Thymus (tissue), 11 donors: ENCODE measurements around the gene COL23A1. TPM values are rescaled to one million over a fixed set of nuclear protein-coding genes. Genes with fewer than 3 reads are reported as not detected.

Experiments
- DNase-seq, 9 donors: peaks; one replicate each; pipeline ENCODE4 v3.0.0-alpha.2; 2013; ENCODE audit warnings: low spot score in 9 of 9, low read depth in 6 of 9, missing footprints in 1 of 9
- H3K27ac ChIP-seq, 2 donors: one replicate each; pipeline ENCODE4 v1.5.1; 2013; ENCODE audit warnings: control low read depth in 1 of 2, low read depth in 1 of 2, low read length in 1 of 2, mild to moderate bottlenecking in 1 of 2, moderate library complexity in 1 of 2
- H3K27me3 ChIP-seq, 2 donors: one replicate each; pipeline ENCODE4 v1.5.1; 2013; ENCODE audit warnings: low read length in 1 of 2; ENCODE audit not compliant: control insufficient read depth in 2 of 2, insufficient read depth in 1 of 2
- H3K36me3 ChIP-seq, 2 donors: one replicate each; pipeline ENCODE4 v1.5.1; 2013; ENCODE audit warnings: low read length in 1 of 2, mild to moderate bottlenecking in 1 of 2, moderate library complexity in 1 of 2; ENCODE audit not compliant: control insufficient read depth in 2 of 2, insufficient read depth in 2 of 2
- H3K4me1 ChIP-seq, 2 donors: one replicate each; pipeline ENCODE4 v1.5.1; 2013; ENCODE audit warnings: low read length in 2 of 2; ENCODE audit not compliant: control insufficient read depth in 2 of 2, insufficient read depth in 2 of 2
- H3K4me3 ChIP-seq, 2 donors: one replicate each; pipeline ENCODE4 v1.5.1; 2013; ENCODE audit warnings: low read length in 2 of 2, control low read depth in 1 of 2, mild to moderate bottlenecking in 1 of 2
- H3K9me3 ChIP-seq, 2 donors: one replicate each; pipeline ENCODE4 v1.5.1; 2013; ENCODE audit warnings: low read length in 1 of 2, mild to moderate bottlenecking in 1 of 2; ENCODE audit not compliant: control insufficient read depth in 2 of 2, insufficient read depth in 1 of 2
- WGBS: extraction: QIAGEN DNeasy Blood & Tissue Kit; methylation state at CpG from one replicate; pipeline ENCODE4 v1.1.7; 2013; 5-methylcytosine and 5-hydroxymethylcytosine counted together
- polyA plus RNA-seq: library from polyadenylated mRNA; stranded (reverse); fragments of 200-250 nt; gene quantifications from one replicate; pipeline ENCODE4 v1.2.3, GENCODE V29; 2013
- total RNA-seq: library from RNA; stranded (reverse); fragments of 120-200 nt; gene quantifications from one replicate; pipeline ENCODE4 v1.2.4, GENCODE V29; 2013
- donor health status: healthy.

Gene COL23A1
- total and polyA plus RNA-seq, 2 donors, result 1.5 to 2.6 TPM

GRCh38 chr5:178471711-178472110 is 118.5 kb downstream of the COL23A1 start:
- H3K27me3 ChIP-seq, result no peaks in the 10 kb centered on the region
- peaks cover 0 to 4% of the 10 kb centered on the region in 2 donors for H3K9me3 ChIP-seq
- H3K4me1 ChIP-seq, result peaks cover 0 to 15% of the 10 kb centered on the region in 2 donors
- H3K36me3 ChIP-seq, result no peaks in the 10 kb centered on the region
- WGBS, result 95% methylated on average over 8 of the region's 8 CpGs
- no peak for DNase-seq
- H3K27ac ChIP-seq, result no peak overlapping the region
- H3K4me3 ChIP-seq, result no peak overlapping the region

- H3K36me3 ChIP-seq, result no peaks in the 10 kb centered on the region
- H3K27ac ChIP-seq, result no peak overlapping the region
- no peak overlapping the region for H3K4me3 ChIP-seq
- DNase-seq, result no peak
- peaks cover 0 to 4% of the 10 kb centered on the region in 2 donors for H3K9me3 ChIP-seq
- H3K4me1 ChIP-seq, result peaks cover 0 to 15% of the 10 kb centered on the region in 2 donors
- H3K27me3 ChIP-seq, result no peaks in the 10 kb centered on the region
- 98% methylated on average over 6 of the region's 6 CpGs for WGBS
These were observed 119.5 kb downstream of the COL23A1 start for GRCh38 chr5:178470760-178471025.

DNA sequence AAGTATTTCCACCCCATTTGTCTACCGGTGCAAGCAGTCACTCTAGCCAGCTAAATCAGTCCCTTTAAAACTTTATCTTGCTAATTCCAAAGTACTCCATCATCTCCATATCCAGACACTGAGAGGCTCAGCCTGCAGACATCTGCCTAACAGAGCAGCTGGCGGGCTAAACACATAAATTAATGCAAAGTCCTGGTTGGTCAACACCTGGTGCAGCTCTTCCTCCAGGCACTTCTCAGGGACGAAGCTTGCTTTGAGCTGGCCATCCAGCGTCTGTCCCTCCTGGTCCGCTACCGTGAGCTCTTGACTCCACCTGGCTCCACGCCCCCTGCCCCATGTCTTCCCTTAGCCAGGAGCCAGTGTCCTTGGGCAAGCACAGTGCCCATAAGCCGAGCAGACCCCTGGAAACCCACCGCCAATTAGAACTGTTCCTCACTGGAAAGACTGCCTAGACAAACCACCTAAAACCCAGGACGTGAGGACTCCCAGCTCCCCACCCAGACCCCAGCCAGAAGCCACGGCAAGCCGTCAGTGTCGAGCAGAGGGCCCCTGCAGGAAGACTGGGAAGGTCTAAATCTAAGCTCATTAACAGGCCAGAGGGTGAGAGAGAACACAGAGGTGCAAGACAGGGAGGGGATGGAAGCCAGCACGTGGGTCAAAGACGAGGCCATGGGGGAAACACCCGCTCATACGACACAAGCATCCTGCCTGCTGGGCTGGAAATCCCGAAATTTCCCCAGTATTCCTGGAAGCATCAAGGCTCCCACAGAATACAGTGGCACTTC is 120.0 kb downstream of the COL23A1 start:
- H3K27ac ChIP-seq, result no peak overlapping the region
- no peak for DNase-seq
- peaks cover 0 to 15% of the 10 kb centered on the region in 2 donors for H3K4me1 ChIP-seq
- no peaks in the 10 kb centered on the region for H3K36me3 ChIP-seq
- no peak overlapping the region for H3K4me3 ChIP-seq
- no peaks in the 10 kb centered on the region for H3K9me3 ChIP-seq
- WGBS, result 95% methylated on average over 18 of the region's 18 CpGs
- no peaks in the 10 kb centered on the region for H3K27me3 ChIP-seq

DNA sequence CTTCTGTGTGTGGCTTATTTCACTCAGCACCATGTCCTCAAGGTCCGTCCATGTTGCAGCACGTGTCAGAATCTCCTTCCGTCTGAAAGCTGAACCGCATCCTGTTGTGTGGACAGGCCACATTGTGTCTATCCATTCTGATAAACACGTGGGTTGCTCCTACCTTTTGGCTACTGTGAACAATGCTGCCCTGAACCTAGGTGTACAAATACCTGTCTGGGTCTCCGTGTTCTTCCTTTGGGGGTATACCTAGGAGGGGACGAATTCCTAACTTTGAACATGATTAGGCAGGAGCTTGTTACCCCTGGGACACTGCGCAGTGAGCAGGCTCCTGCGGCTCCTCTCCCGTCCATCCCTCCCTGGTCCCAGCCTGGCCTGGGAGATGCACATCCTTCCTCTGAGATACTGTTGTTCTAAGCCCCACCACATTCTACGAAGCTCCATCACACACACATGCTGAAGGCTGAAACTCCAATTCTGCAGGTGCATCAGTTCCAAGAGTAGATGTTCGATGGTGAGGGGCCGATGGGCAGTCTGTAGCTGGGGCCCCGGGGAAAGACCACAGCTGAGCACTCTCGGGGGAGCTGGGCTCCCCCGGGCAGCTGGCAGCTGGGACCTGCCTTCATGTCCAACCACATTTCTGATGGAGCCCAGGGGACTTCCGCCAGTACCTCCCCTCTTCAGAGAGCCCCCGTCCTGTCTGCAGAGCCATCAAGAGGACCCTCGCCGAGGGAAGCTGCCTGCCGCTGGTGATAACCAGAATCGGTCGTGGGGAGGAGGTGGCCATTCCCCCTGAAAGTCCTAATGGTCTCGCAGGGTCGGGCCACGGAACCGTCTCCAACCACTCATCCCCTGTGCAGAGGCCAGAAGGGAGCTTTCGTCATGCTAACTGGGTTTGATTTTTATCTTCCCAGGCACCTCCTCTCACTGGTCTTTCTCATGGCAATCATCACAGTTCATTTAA is 120.9 kb downstream of the COL23A1 start:
- Histone ChIP-seq H3K4me1 (peaks cover 0 to 15% of the 10 kb centered on the region in 2 donors), H3K4me3 (no peak overlapping the region), H3K9me3 (no peaks in the 10 kb centered on the region), H3K27ac (no peak overlapping the region), H3K27me3 (no peaks in the 10 kb centered on the region), H3K36me3 (no peaks in the 10 kb centered on the region)
- 92% methylated on average over 28 of the region's 28 CpGs for WGBS
- DNase-seq, result no peak

- WGBS, result 91% methylated on average over 18 of the region's 18 CpGs
- H3K4me3 ChIP-seq, result no peak overlapping the region
- H3K27me3 ChIP-seq, result no peaks in the 10 kb centered on the region
- no peak for DNase-seq
- H3K4me1 ChIP-seq, result peaks cover 0 to 7% of the 10 kb centered on the region in 2 donors
- no peaks in the 10 kb centered on the region for H3K36me3 ChIP-seq
- H3K9me3 ChIP-seq, result no peaks in the 10 kb centered on the region
- H3K27ac ChIP-seq, result no peak overlapping the region
These were observed 122.0 kb downstream of the COL23A1 start for GRCh38 chr5:178468196-178468685.

- H3K4me3 ChIP-seq, result no peak overlapping the region
- 80% methylated on average over 19 of the region's 19 CpGs for WGBS
These were observed 122.5 kb downstream of the COL23A1 start for GRCh38 chr5:178467568-178468195.

DNA sequence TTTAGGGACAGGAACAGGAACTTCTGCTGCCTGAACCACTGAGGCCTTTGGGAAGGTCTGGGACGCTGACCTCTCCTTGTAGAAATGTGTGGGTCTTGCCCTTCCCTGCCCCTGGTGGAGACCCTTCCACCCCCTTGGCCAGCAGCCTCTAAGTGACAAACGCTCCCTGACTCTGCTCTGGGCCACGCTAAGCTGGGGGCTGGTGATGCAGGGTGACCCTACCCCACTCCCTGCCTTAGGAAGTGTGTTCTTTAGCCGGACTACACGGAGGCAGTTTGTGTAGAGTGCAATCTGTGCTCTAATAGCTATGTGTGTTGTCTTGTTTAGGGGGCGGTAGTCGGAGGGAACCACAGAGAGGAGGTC is 123.0 kb downstream of the COL23A1 start:
- H3K27ac ChIP-seq, result peak overlapping the region in 1 of 2 donors; percentile 47
- no peaks in the 10 kb centered on the region for H3K27me3 ChIP-seq
- no peaks in the 10 kb centered on the region for H3K9me3 ChIP-seq
- no peak overlapping the region for H3K4me3 ChIP-seq
- WGBS, result 94% methylated on average over 7 of the region's 7 CpGs
- peaks cover 0 to 7% of the 10 kb centered on the region in 2 donors for H3K4me1 ChIP-seq
- H3K36me3 ChIP-seq, result no peaks in the 10 kb centered on the region
- DNase-seq, result no peak

More at GRCh38 chr5:178467568-178468195, 122.5 kb downstream of the COL23A1 start:
- Histone ChIP-seq H3K36me3 (no peaks in the 10 kb centered on the region), H3K27me3 (no peaks in the 10 kb centered on the region), H3K9me3 (no peaks in the 10 kb centered on the region), H3K4me1 (peaks cover 0 to 7% of the 10 kb centered on the region in 2 donors), H3K27ac (no peak overlapping the region)
- no peak for DNase-seq

DNA sequence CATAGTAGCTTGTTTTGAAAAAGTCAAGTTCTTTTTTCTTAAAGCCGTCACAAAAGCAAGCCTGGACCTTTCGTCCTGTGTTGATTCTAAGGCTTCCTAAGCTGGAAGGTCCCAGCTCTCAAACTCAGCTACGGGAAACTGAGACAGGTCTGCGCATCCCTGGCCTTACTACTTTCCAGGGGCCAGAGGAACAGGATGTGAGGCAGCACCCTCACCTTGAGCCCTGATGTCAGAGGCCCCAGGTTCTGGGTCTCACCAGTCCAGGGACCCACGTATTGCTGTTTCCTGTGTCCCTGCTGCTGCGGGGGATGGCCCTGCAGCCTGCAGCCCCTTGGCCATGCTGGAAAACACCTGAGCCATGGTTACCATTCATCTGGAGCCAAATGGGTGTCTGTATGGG is 123.9 kb downstream of the COL23A1 start:
- no peak overlapping the region for H3K4me3 ChIP-seq
- H3K4me1 ChIP-seq, result peaks cover under 1 to 7% of the 10 kb centered on the region in 2 donors
- no peaks in the 10 kb centered on the region for H3K9me3 ChIP-seq
- H3K27me3 ChIP-seq, result no peaks in the 10 kb centered on the region
- H3K36me3 ChIP-seq, result no peaks in the 10 kb centered on the region
- H3K27ac ChIP-seq, result no peak overlapping the region
- 96% methylated on average over 6 of the region's 6 CpGs for WGBS
- DNase-seq, result no peak
